Activated CD8-positive, alpha-beta memory T cell treated with anti-CD3 and anti-CD28 coated beads, Interleukin-2, amount 10 ng/mL, durations not matched to agents 7 days and 5 days (primary cell): Measurements from ENCODE around the gene RNF4. TPM values are rescaled to one million over a fixed set of nuclear protein-coding genes. Genes with fewer than 3 reads are reported as not detected.
"Not testable (repeated sequence)": the region's sequence is repeated elsewhere in the genome, so short reads cannot be mapped to it uniquely, and the experiment has no call there.

Source experiments
- ATAC-seq: fragments of 150-1000 bp; cut with Tn5 transposase; one replicate; pipeline ENCODE4 v1.10.0; 2021; ENCODE audit warnings: moderate library complexity
- CTCF ChIA-PET: fragments of 350-600 bp; sonication (Branson Sonifier 250); formaldehyde crosslinking; loops from one replicate; lab custom pipeline; 2021; ENCODE audit warnings: antibody characterized with exemption; lab: Charles Lee
- DNase-seq: peaks from one replicate; pipeline ENCODE4 v3.0.0-alpha.2; 2020
- H3K27ac Mint-ChIP-seq: one replicate; pipeline ENCODE4 v1.8.0; 2021; ENCODE audit warnings: mild to moderate bottlenecking, mixed read lengths
- H3K27me3 Mint-ChIP-seq: one replicate; pipeline ENCODE4 v1.8.0; 2021; ENCODE audit warnings: mixed read lengths
- H3K36me3 Mint-ChIP-seq: one replicate; pipeline ENCODE4 v1.8.0; 2021; ENCODE audit warnings: mild to moderate bottlenecking, mixed read lengths
- H3K4me1 Mint-ChIP-seq: one replicate; pipeline ENCODE4 v1.8.0; 2021; ENCODE audit warnings: mixed read lengths
- H3K4me3 Mint-ChIP-seq: one replicate; pipeline ENCODE4 v1.8.0; 2021; ENCODE audit warnings: mild to moderate bottlenecking, moderate library complexity, mixed read lengths
- H3K9me3 Mint-ChIP-seq: one replicate; pipeline ENCODE4 v1.8.0; 2022; ENCODE audit warnings: low read depth, mixed read lengths
- total RNA-seq, 2 experiments: library from RNA; stranded (reverse); gene quantifications; one replicate each; pipeline ENCODE4 v1.2.3, GENCODE V29; 2021

Gene RNF4
- total RNA-seq, 2 experiments from 2014 or later, result 108 to 116 TPM

DNA sequence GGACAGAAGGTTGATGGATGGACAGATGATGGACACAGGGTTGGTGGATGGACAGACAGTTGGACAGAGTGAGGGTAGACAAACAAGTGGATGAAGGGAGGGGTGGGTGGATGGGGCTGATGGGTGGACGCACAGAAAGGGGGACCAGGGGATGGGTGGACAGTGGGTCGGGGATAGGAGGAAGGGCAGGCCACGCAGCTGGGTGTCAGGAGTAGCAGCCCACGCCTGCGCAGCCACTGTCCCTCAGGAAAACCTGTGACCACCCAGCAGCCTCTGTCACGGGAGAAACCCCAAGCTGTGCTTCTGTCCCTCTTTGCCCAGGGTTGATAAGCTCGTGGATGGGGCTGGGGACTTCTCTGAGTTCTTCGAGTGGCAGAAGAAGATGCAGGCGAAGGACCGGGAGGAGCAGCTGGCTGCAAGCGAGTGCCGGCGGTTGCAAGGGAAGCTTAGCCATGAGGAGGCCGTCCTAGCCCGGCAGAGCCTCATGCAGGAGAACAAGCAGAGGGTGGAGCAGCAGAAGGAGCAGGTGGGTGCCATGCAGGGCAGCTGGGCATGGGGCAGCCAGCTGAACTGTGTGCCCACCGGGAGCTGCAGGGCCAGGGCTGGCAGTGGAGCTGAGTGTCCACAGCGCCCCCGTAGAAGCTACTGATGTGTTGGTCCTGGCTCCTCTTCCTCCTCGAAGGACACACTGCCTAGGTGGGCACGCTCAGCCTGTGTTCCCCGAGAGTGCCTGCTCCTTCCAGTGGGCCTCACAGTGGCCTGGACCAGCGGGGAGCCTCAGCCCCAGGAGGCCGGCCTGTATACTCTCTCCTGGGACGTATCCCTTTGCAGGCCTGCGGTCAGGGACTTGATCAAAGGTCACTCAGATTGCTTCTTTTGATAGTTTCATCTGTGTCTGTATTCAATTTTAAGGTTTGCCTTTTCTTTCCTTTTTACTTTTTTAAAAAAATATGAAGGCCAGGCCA lies 16.8 kb upstream of the RNF4 start:
- H3K4me3 Mint-ChIP-seq, result no peak overlapping the region
- no peaks in the 10 kb centered on the region for H3K9me3 Mint-ChIP-seq
- ATAC-seq, result no peak
- no peak for DNase-seq
- H3K36me3 Mint-ChIP-seq, result no peaks in the 10 kb centered on the region
- H3K4me1 Mint-ChIP-seq, result no peaks in the 10 kb centered on the region
- no peak overlapping the region for H3K27ac Mint-ChIP-seq
- CTCF ChIA-PET, result interaction anchor here (2.2 kb wide), 1 partner anchor 10 kb away, joined by 10 read pairs; no protein-coding TSS in a partner anchor
- H3K27me3 Mint-ChIP-seq, result no peaks in the 10 kb centered on the region

DNA sequence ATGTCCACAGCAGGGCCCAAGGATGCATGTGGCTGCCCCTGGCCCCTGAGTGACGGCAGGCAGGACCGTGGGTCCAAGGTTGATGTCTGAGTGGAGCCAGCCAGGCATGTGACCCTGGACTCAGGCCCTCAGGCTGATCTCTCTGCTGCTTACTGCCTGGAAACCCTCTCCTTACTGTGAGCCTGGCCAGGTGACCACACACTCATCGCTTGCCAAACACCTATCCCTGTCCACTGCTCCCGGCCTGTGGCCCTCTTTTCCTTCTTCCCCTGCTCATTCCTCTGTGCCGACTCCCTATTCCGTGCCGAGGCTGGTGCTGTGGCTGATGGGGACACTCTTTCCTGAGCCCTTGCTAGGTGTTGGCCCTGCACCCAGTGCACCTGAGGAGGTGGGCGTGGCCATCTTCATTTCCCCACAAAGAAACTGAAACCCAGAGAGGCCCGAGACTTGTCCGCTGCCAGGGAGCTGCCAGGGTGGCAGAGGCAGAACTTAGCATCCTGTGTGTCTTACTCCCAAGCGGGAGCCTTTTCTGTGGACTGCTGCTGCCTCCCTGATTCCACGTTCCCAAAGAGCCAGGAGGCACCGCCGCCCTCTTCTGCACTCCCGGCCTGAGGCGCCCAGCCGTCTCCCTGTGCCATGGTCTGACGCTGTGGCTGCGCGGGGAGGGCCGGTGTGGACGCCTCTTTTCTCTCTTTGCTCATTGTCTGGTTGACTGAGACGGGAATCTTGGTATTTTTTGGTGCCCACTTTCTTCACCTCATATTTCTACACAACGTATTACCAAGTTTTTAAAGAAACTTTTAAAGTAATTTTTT lies 11.2 kb upstream of the RNF4 start:
- Mint-ChIP-seq H3K27me3 (peaks cover 14% of the 10 kb centered on the region), H3K4me3 (no peak overlapping the region), H3K36me3 (no peaks in the 10 kb centered on the region), H3K27ac (no peak overlapping the region), H3K9me3 (no peaks in the 10 kb centered on the region), H3K4me1 (peaks cover 8% of the 10 kb centered on the region)
- ATAC-seq (no peak), DNase-seq (no peak)
- CTCF ChIA-PET, result no interaction called here

DNA sequence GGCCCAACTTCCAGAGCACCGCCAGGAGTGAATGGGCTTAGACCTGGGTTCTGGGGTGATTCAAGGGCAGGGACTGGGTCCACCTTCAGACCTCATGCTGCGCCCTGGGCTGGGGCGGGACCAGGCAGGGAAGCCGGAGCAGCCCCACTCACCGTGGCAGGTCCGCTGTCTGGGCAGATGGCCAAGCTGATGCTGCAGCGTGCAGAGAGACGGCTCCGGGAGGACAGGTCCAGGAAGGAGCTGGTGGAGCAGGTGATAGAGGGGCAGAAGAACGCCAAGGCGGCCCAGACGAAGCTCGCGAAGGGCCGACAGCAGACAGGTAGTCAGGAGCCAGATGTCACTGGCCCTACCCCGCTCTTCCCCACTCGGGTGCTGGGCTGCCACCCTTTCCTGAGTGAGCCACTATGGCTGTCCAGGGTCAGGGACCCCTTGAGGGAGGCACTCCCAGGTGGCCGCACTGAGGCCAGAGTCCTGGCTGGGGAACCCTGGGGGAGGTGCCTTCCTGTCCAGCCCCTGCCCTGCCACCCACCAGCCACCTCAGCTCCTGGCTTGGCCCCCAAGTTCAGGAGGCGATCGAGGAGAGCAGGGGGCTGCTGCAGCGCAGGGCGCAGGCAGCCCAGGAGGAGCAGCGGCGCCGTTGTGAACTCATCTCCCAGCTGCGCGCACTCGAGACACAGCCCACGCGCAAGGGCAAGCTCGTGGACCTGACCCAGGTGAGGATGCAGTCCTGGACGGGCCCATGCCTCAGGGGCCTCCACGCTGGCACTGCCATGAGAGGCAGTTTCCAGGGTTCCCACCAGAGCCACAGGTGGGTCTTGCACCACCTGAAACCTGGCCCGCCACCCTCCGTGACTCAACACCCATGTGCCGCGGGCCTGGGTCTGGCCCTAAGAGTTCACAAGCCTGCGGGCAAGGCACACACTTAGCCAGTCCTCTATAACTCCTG lies 10.1 kb upstream of the RNF4 start:
- peaks cover 12% of the 10 kb centered on the region for H3K4me1 Mint-ChIP-seq
- CTCF ChIA-PET, result interaction anchor here (1.0 to 4.6 kb wide), 2 partner anchors 17 to 239 kb away, joined by 3 to 17 read pairs; no protein-coding TSS in a partner anchor
- H3K4me3 Mint-ChIP-seq, result no peak overlapping the region
- no peaks in the 10 kb centered on the region for H3K36me3 Mint-ChIP-seq
- no peak for ATAC-seq
- no peak overlapping the region for H3K27ac Mint-ChIP-seq
- no peak for DNase-seq
- no peaks in the 10 kb centered on the region for H3K9me3 Mint-ChIP-seq
- H3K27me3 Mint-ChIP-seq, result peaks cover 14% of the 10 kb centered on the region

DNA sequence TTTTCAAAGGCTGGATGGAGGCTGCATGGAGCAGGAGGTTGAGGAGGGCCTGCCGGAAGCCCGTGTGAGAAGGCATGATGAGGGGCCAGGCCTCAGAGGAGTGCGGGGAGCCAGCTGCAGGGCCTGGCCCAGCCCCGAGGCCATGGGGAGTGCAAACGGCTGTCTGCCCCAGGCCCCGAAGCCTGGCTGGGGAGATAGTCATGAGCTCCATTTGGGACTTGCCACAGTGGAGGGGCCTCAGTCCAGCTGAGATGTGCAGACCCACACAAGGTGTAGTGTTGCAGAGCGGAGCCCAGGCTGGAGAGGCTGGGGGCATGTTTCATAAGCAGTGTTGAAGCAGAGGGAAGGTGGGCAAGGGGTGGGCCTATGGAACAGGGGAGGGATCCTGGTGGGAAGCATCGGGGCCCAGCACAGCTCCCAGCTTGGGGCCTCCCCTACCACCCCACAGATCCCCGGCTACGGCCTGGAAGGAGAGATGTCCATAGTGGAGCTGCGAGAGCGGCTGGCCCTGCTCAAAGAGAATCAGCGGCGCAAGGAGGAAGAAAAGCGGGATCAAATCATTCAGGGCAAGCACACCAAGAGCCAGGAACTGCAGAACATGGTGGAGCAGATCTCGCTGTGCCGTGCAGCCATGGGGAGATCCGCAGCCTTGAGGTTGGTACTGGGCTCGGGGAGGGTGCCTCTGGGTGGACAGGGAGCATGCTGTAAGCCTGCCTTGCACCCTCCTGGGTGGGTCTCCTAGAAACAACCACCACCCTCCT lies 9.1 kb upstream of the RNF4 start:
- DNase-seq (no peak), ATAC-seq (no peak)
- Mint-ChIP-seq H3K27ac (no peak overlapping the region), H3K4me3 (no peak overlapping the region), H3K36me3 (no peaks in the 10 kb centered on the region), H3K9me3 (no peaks in the 10 kb centered on the region), H3K27me3 (peaks cover 14% of the 10 kb centered on the region), H3K4me1 (peaks cover 12% of the 10 kb centered on the region)
- CTCF ChIA-PET, result interaction anchor here (0.6 to 4.6 kb wide), 3 partner anchors 18 to 240 kb away, joined by 3 to 17 read pairs (median 3); no protein-coding TSS in a partner anchor

DNA sequence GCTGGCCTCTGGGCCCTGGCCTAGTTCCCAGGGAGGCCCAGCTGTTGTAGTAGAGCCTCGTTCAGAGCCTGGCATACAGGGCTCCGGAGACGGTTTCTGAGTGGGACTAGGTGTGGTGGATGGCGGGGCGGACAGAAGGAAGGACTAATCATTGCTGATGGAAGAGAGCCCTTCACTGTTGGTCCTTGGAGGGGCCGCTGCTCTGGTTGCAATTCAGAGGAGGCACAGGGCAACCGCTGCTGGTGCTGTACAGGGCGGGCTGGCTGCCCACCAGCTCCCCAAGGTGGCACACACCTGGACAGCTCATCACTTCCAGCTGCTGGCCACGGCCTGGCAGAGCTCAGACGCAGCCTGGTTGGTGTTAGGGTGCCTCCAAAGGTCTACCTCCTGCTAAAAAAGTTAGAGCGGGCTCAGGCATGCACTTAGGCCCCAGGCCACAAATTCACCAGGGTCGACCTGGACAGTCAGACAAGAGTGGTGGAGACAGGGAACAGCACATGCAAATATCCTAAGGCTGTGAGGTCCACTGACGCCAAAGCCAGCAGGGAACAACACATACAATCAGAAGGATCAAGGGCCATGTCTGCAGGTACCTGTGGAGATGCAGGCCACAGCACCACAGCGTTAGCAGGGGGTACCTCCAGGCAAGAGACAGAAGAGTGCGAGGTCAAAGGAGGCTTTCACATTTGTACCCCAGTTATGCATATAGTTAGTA lies 7.5 kb upstream of the RNF4 start:
- DNase-seq (no peak), ATAC-seq (no peak)
- H3K36me3 Mint-ChIP-seq, result no peaks in the 10 kb centered on the region
- H3K9me3 Mint-ChIP-seq, result no peaks in the 10 kb centered on the region
- peak overlapping the region; percentile 47 for H3K4me3 Mint-ChIP-seq
- H3K27ac Mint-ChIP-seq, result no peak overlapping the region
- CTCF ChIA-PET, result interaction anchor here (1.0 to 4.6 kb wide), 6 partner anchors 11 to 247 kb away, joined by 3 to 17 read pairs (median 4); no protein-coding TSS in a partner anchor
- H3K4me1 Mint-ChIP-seq, result peaks cover 12% of the 10 kb centered on the region
- H3K27me3 Mint-ChIP-seq, result peaks cover 14% of the 10 kb centered on the region

DNA sequence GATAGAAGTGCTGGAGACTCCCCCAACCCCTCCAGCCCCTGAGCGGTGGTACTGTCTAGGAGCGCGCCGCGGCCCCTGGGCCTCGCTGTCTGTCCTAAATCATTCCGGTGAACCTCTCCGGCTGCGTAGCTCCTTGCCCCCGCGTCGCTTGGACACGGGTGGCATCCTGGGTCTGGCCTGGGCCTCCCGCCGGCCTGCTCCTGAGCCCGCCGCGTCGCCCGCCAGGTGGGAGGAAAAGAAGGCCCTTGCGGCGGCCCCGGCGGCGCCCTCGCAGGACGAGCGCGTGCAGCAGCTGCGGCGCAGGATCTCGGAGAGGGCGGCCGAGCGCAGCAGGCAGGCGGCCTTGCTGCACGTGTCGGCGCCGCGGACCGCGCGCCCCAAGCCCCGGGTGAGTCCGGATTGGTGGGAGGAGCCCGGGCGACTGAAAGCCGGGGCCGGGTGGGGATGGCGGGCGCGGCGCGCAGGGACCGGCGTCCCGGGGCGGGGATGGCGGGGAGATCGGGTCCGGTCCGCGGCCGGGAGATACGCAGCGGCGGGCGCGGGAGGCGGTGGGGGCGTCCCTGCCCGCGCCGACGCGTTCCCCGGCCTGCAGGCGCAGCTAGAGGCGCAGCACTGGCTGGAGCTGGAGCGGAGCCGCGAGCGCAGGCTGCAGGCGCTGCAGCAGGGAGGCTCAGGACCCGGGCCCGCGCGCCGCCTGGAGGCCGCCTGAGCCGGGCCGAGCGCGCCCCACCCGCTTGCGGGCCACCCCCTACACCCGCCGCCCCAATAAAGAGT lies 6.5 kb upstream of the RNF4 start:
- no peaks in the 10 kb centered on the region for H3K9me3 Mint-ChIP-seq
- H3K36me3 Mint-ChIP-seq, result peaks cover 1% of the 10 kb centered on the region
- peak overlapping the region; percentile 47 for H3K4me3 Mint-ChIP-seq
- H3K27ac Mint-ChIP-seq, result no peak overlapping the region
- ATAC-seq, result peak; percentile 97
- peak; percentile 70 for DNase-seq
- H3K4me1 Mint-ChIP-seq, result peaks cover 17% of the 10 kb centered on the region
- peaks cover 14% of the 10 kb centered on the region for H3K27me3 Mint-ChIP-seq
- CTCF ChIA-PET, result interaction anchor here (0.6 to 4.6 kb wide), 12 partner anchors 9 to 248 kb away, joined by 3 to 17 read pairs (median 4); no protein-coding TSS in a partner anchor

DNA sequence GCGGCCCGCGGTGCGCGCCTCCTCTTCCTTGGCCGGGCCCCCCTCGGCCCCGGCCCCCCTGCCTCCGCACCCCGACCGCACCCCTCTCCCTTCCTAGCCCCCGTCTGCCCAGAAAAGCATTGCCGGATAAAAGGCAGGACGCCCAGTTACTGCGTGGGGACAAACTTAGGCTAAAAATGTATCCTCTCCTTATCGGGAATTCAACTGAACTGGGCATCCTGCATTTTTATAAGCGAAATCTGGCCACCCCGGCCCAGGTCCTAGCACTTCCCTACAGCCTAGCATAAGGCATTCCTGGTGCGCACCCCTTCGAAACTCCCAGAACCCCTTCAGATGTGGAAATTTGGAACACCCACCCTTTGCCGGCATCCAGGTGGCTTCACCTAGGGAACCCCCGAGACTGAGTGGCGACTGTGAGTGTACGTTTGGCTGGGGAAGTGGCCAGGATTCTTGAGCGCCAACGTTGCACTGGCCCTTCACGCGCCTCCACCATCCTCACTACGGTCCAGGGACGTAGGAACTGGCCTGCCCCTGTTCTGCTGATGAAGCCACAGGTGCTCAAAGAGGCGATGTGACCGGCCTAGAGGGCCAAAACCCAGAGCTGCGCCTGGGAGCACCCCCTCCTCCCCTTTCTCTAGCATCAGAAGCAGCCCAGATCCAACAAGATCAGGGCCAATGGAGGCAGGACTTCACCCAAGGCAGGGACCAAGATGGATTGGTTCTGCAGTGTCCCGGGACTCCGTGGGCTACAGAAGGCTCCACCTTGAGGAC lies 5.7 kb upstream of the RNF4 start:
- no peak for ATAC-seq
- H3K27me3 Mint-ChIP-seq, result peaks cover 14% of the 10 kb centered on the region
- H3K4me1 Mint-ChIP-seq, result peaks cover 21% of the 10 kb centered on the region

DNA sequence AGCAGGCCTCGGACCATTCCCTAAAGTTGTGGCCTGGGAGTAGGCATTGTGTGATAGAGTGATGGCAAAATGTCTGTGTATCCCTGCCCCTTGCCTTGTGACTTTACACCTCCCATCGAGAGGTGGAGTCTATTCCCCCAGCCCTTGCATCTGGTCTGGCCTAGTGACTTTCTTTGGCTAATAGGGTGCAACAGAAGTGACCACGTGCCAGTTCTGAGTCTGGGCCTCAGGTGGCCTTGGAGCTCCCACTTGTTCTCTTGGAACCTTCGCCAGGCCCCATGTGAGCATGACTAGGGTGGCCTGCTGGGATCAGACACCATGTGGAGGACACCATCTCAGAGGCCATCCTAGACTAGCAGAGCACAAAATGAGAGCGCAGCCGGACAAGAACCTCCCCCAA lies 3.9 kb upstream of the RNF4 start:
- no peak for ATAC-seq
- CTCF ChIA-PET, result interaction anchor here (0.8 to 1.6 kb wide), 4 partner anchors 11 to 52 kb away, joined by 3 to 4 read pairs (median 4); partner anchors contain the start of gene CFAP99

More for the DNA sequence above, 5.7 kb upstream of the RNF4 start:
- DNase-seq, result no peak
- H3K9me3 Mint-ChIP-seq, result no peaks in the 10 kb centered on the region
- CTCF ChIA-PET, result interaction anchor here (0.9 to 4.6 kb wide), 7 partner anchors 10 to 246 kb away, joined by 3 to 17 read pairs (median 4); no protein-coding TSS in a partner anchor
- H3K36me3 Mint-ChIP-seq, result peaks cover 4% of the 10 kb centered on the region
- peak overlapping the region; percentile 24 for H3K4me3 Mint-ChIP-seq
- H3K27ac Mint-ChIP-seq, result no peak overlapping the region

DNA sequence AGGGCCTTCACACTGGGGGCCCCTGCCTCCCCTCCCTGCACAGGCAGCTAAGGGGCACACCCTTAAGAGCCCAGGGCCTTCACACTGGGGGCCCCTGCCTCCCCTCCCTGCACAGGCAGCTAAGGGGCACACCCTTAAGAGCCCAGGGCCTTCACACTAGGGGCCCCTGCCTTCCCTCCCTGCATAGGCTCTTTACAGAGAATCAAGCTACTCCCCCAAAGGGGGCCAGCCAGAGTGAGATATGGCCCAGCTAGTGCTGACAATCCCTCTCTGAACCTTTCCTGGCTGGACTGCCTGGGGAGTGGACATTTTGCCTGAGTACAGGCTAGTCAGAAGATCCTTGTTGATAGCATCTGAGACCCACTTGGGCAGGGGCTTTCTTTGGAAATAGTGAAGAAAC lies 3.4 kb upstream of the RNF4 start:
- ATAC-seq, H3K9me3 Mint-ChIP-seq, H3K4me3 Mint-ChIP-seq, H3K27ac Mint-ChIP-seq, DNase-seq: not testable (repeated sequence)
- peaks cover 10% of the 10 kb centered on the region for H3K27me3 Mint-ChIP-seq
- CTCF ChIA-PET, result interaction anchor here (0.8 to 1.6 kb wide), 4 partner anchors 12 to 53 kb away, joined by 3 to 4 read pairs (median 4); partner anchors contain the start of gene CFAP99
- peaks cover 14% of the 10 kb centered on the region for H3K36me3 Mint-ChIP-seq
- peaks cover 32% of the 10 kb centered on the region for H3K4me1 Mint-ChIP-seq

More for the DNA sequence above, 3.9 kb upstream of the RNF4 start:
- Mint-ChIP-seq H3K4me3 (no peak overlapping the region), H3K27ac (no peak overlapping the region), H3K36me3 (peaks cover 9% of the 10 kb centered on the region), H3K27me3 (peaks cover 14% of the 10 kb centered on the region), H3K4me1 (peaks cover 27% of the 10 kb centered on the region), H3K9me3 (no peaks in the 10 kb centered on the region)
- DNase-seq, result no peak
